ENCODE data around the gene ARSA.

- TF ChIP-seq CTCF (IDR thresholded peaks at IDR 0.05) (no peak), POLR2AphosphoS5 (IDR thresholded peaks at IDR 0.05; ENCODE audit: insufficient read depth in 1 of 2, low read depth in 1 of 2) (no peak)
These were observed 48.9 kb upstream of the ARSA start for GRCh38 chr22:50676661-50677492.
